Measurements from ENCODE around the gene APC2. TPM values are rescaled to one million over a fixed set of nuclear protein-coding genes. Genes with fewer than 3 reads are reported as not detected.

Gene APC2
- total and polyA plus RNA-seq, 4 donors = under 0.01 to 0.06 (median 0.03) TPM

GRCh38 chr19:1494115-1494815 lies 44.3 kb downstream of the APC2 start:
- TF ChIP-seq MAX (IDR thresholded peaks at IDR 0.05) (no peak), SP1 (IDR thresholded peaks at IDR 0.05) (no peak), CTCF (IDR thresholded peaks at IDR 0.05; ENCODE audit: low read depth, low read length, missing input control) (no peak), TAF1 (conservative IDR thresholded peaks at IDR 0.05) (no peak), GABPA (IDR thresholded peaks at IDR 0.05 in 1 of 2, conservative IDR thresholded peaks at IDR 0.05 in 1 of 2) (no peak), ATF3 (IDR thresholded peaks at IDR 0.05) (no peak), REST (IDR thresholded peaks at IDR 0.05) (no peak), JUND (IDR thresholded peaks at IDR 0.05) (no peak), FOXA2 (IDR thresholded peaks at IDR 0.05) (no peak), RAD21 (IDR thresholded peaks at IDR 0.05) (no peak), ZBTB33 (IDR thresholded peaks at IDR 0.05) (no peak), HNF4A (conservative IDR thresholded peaks at IDR 0.05) (no peak), FOXA1 (IDR thresholded peaks at IDR 0.05) (no peak), RXRA (IDR thresholded peaks at IDR 0.05) (no peak), HNF4G (IDR thresholded peaks at IDR 0.05) (no peak), NR2F2 (IDR thresholded peaks at IDR 0.05) (no peak), YY1 (IDR thresholded peaks at IDR 0.05) (no peak), EGR1 (IDR thresholded peaks at IDR 0.05; ENCODE audit: low read depth in 2 of 2) (no peak)
- H3K4me1 ChIP-seq (ENCODE audit: control insufficient read depth in 4 of 4, insufficient read depth in 4 of 4, low read length in 3 of 4) = peaks cover 10 to 44% (median 29%) of the 10 kb centered on the region in 4 donors
- H3K27ac ChIP-seq (ENCODE audit: low read depth in 1 of 2, low read length in 2 of 2) = peak overlapping the region in 1 of 2 donors; percentile 33
- no peak for DNase-seq (ENCODE audit: low spot score)
- H3K9me3 ChIP-seq (ENCODE audit: control insufficient read depth in 4 of 4, low read length in 3 of 4) = no peaks in the 10 kb centered on the region
- H3K4me3 ChIP-seq (ENCODE audit: low read depth in 1 of 3, low read length in 3 of 3) = no peak overlapping the region
- H3K36me3 ChIP-seq (ENCODE audit: control insufficient read depth in 4 of 4, insufficient read depth in 3 of 4, low read depth in 1 of 4, low read length in 3 of 4) = peaks cover 0 to 2% (median 0%) of the 10 kb centered on the region in 4 donors
- no peak overlapping the region for H3K9ac ChIP-seq (ENCODE audit: low read depth in 1 of 2, low read length in 2 of 2)
- H3K27me3 ChIP-seq (ENCODE audit: control insufficient read depth in 4 of 4, insufficient read depth in 4 of 4, low read length in 3 of 4) = no peaks in the 10 kb centered on the region
- WGBS = 77% methylated on average over 15 of the region's 15 CpGs
